Duodenal mucosa (tissue), 2 donors: ENCODE data around the gene SEZ6L.
A peak's percentile ranks its signal among the peaks of the same experiment; 100 is the strongest.

Experiments used
- H3K27ac ChIP-seq: one replicate; pipeline ENCODE4 v1.7.0; 2013; ENCODE audit warnings: low read depth, low read length
- H3K27me3 ChIP-seq, 2 donors: one replicate each; pipeline ENCODE4 v1.7.0; 2013; ENCODE audit warnings: low read length in 2 of 2, control low read depth in 1 of 2; ENCODE audit not compliant: insufficient read depth in 2 of 2, control insufficient read depth in 1 of 2
- H3K36me3 ChIP-seq, 2 donors: one replicate each; pipeline ENCODE4 v1.7.0; 2013; ENCODE audit warnings: low read length in 2 of 2, control low read depth in 1 of 2; ENCODE audit not compliant: insufficient read depth in 2 of 2, control insufficient read depth in 1 of 2
- H3K4me1 ChIP-seq, 2 donors: one replicate each; pipeline ENCODE4 v1.7.0; 2013; ENCODE audit warnings: low read length in 2 of 2, control low read depth in 1 of 2; ENCODE audit not compliant: insufficient read depth in 2 of 2, control insufficient read depth in 1 of 2
- H3K4me3 ChIP-seq, 2 donors: one replicate each; pipeline ENCODE4 v1.7.0; 2013; ENCODE audit warnings: low read length in 2 of 2, low read depth in 1 of 2
- H3K9ac ChIP-seq, 2 donors: one replicate each; pipeline ENCODE4 v1.7.0; 2013; ENCODE audit warnings: low read length in 2 of 2, low read depth in 1 of 2
- H3K9me3 ChIP-seq, 2 donors: one replicate each; pipeline ENCODE4 v1.7.0; 2013; ENCODE audit warnings: low read length in 2 of 2, control low read depth in 1 of 2; ENCODE audit not compliant: control insufficient read depth in 1 of 2

Gene SEZ6L

GRCh38 chr22:26169315-26170111, at the start of gene SEZ6L:
Gene SEZ6L, plus strand, starts transcription at chr22:26169462. Its CDS starts 208 bp downstream, at chr22:26169670.
- peaks cover 30 to 35% of the 10 kb centered on the region in 2 donors for H3K27me3 ChIP-seq
- no peak within 1 kb of the TSS for H3K9ac ChIP-seq
- H3K9me3 ChIP-seq = no peaks in the 10 kb centered on the region
- no peak within 1 kb of the TSS for H3K27ac ChIP-seq
- no peaks in the 10 kb centered on the region for H3K4me1 ChIP-seq
- H3K4me3 ChIP-seq = peak within 1 kb of the TSS in 1 of 2 donors; percentile 43
- H3K36me3 ChIP-seq = no peaks in the 10 kb centered on the region

- Histone ChIP-seq H3K4me1 (no peaks in the 10 kb centered on the region), H3K9me3 (no peaks in the 10 kb centered on the region), H3K36me3 (no peaks in the 10 kb centered on the region), H3K9ac (no peak overlapping the region), H3K4me3 (no peak overlapping the region), H3K27ac (no peak overlapping the region), H3K27me3 (no peaks in the 10 kb centered on the region)
Measured at GRCh38 chr22:26122920-26123468, 46.3 kb upstream of the SEZ6L start.

GRCh38 chr22:26124991-26125725, 44.1 kb upstream of the SEZ6L start:
- Histone ChIP-seq H3K9ac (no peak overlapping the region), H3K4me1 (no peaks in the 10 kb centered on the region), H3K4me3 (no peak overlapping the region), H3K36me3 (no peaks in the 10 kb centered on the region), H3K27me3 (no peaks in the 10 kb centered on the region), H3K9me3 (no peaks in the 10 kb centered on the region), H3K27ac (no peak overlapping the region)

GRCh38 chr22:26127126-26127525, 42.1 kb upstream of the SEZ6L start:
- no peak overlapping the region for H3K9ac ChIP-seq
- H3K36me3 ChIP-seq = no peaks in the 10 kb centered on the region
- no peak overlapping the region for H3K4me3 ChIP-seq
- no peaks in the 10 kb centered on the region for H3K4me1 ChIP-seq
- no peaks in the 10 kb centered on the region for H3K9me3 ChIP-seq
- peaks cover 0 to 5% of the 10 kb centered on the region in 2 donors for H3K27me3 ChIP-seq
- H3K27ac ChIP-seq = no peak overlapping the region

GRCh38 chr22:26127556-26127955, 41.7 kb upstream of the SEZ6L start:
- no peak overlapping the region for H3K9ac ChIP-seq
- H3K4me1 ChIP-seq = no peaks in the 10 kb centered on the region
- H3K27ac ChIP-seq = no peak overlapping the region
- H3K36me3 ChIP-seq = no peaks in the 10 kb centered on the region
- H3K4me3 ChIP-seq = no peak overlapping the region
- no peaks in the 10 kb centered on the region for H3K9me3 ChIP-seq
- peaks cover 0 to 5% of the 10 kb centered on the region in 2 donors for H3K27me3 ChIP-seq

- peaks cover 0 to 5% of the 10 kb centered on the region in 2 donors for H3K27me3 ChIP-seq
- no peak overlapping the region for H3K4me3 ChIP-seq
- H3K4me1 ChIP-seq = no peaks in the 10 kb centered on the region
- H3K27ac ChIP-seq = no peak overlapping the region
- no peaks in the 10 kb centered on the region for H3K36me3 ChIP-seq
- no peaks in the 10 kb centered on the region for H3K9me3 ChIP-seq
- H3K9ac ChIP-seq = no peak overlapping the region
Measured at GRCh38 chr22:26131589-26132154, 37.6 kb upstream of the SEZ6L start.

- peaks cover 0 to 5% of the 10 kb centered on the region in 2 donors for H3K27me3 ChIP-seq
- no peak overlapping the region for H3K27ac ChIP-seq
Measured at GRCh38 chr22:26134654-26135330, 34.5 kb upstream of the SEZ6L start.

GRCh38 chr22:26135806-26136205, 33.5 kb upstream of the SEZ6L start:
- Histone ChIP-seq H3K27me3 (peaks cover 0 to 3% of the 10 kb centered on the region in 2 donors), H3K4me3 (no peak overlapping the region), H3K4me1 (no peaks in the 10 kb centered on the region), H3K36me3 (no peaks in the 10 kb centered on the region), H3K27ac (no peak overlapping the region), H3K9ac (no peak overlapping the region), H3K9me3 (no peaks in the 10 kb centered on the region)

More at GRCh38 chr22:26134654-26135330, 34.5 kb upstream of the SEZ6L start:
- Histone ChIP-seq H3K4me3 (no peak overlapping the region), H3K9ac (no peak overlapping the region), H3K4me1 (no peaks in the 10 kb centered on the region), H3K9me3 (no peaks in the 10 kb centered on the region), H3K36me3 (no peaks in the 10 kb centered on the region)

- peaks cover 0 to 3% of the 10 kb centered on the region in 2 donors for H3K27me3 ChIP-seq
- no peak overlapping the region for H3K9ac ChIP-seq
- H3K9me3 ChIP-seq = no peaks in the 10 kb centered on the region
- no peak overlapping the region for H3K4me3 ChIP-seq
- no peaks in the 10 kb centered on the region for H3K36me3 ChIP-seq
- H3K27ac ChIP-seq = no peak overlapping the region
- no peaks in the 10 kb centered on the region for H3K4me1 ChIP-seq
Measured at GRCh38 chr22:26139310-26139709, 30.0 kb upstream of the SEZ6L start.
